ENCODE data around the gene HSPB8.

The HSPB8 gene

DNA sequence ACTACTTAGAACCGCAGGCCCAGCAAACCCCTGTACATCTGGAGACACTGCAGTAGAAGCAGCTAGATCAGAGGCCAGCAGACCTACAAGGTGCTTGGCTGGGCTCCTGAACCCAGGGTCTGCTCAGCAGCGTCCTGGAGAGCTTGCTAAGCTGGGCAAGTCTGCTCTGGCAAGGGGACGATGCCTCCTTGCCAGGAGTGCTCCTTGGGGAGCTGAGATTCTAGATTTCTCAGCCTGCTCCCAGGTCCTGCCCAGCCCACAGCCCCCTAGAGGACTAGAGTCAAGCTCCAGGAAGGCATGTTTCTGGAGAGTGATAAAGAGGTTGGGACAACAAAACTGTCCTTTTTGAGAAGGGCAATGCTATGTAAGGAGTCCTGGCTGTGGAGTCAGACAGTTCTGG, 60.3 kb downstream of the HSPB8 start:
- DNase-seq, result no peak
- TF ChIP-seq POLR2A (IDR thresholded peaks at IDR 0.05; ENCODE audit: low read length), result no peak
- TF ChIP-seq GATA1 (IDR thresholded peaks at IDR 0.05; ENCODE audit: low read depth, low read length), result no peak

GRCh38 chr12:119241049-119241448, 62.3 kb downstream of the HSPB8 start:
- TF ChIP-seq POLR2A (IDR thresholded peaks at IDR 0.05; ENCODE audit: low read length) (no peak), GATA1 (IDR thresholded peaks at IDR 0.05; ENCODE audit: low read depth, low read length) (no peak)
- no peak for DNase-seq

- TF ChIP-seq POLR2A (IDR thresholded peaks at IDR 0.05; ENCODE audit: low read length) (no peak), GATA1 (IDR thresholded peaks at IDR 0.05; ENCODE audit: low read depth, low read length) (no peak)
- no peak for DNase-seq
Observed at GRCh38 chr12:119241580-119242169, 62.9 kb downstream of the HSPB8 start.

Measured in erythroblast (primary cell).